Hepatocyte (in vitro differentiated cells): ENCODE results near the gene TCERG1.

Experiments used
- CTCF ChIP-seq: fragments of 200-600 bp; sonication (generic); IDR thresholded peaks from 2 replicates; pipeline ENCODE4 v1.5.1; 2016; ENCODE audit warnings: antibody characterized with exemption, mild to moderate bottlenecking; ENCODE audit not compliant: poor library complexity
- EZH2 ChIP-seq: fragments of 200-600 bp; sonication (generic); IDR thresholded peaks from 2 replicates; pipeline ENCODE4 v1.6.1; 2016; ENCODE audit warnings: antibody characterized with exemption, mild to moderate bottlenecking, borderline replicate concordance

GRCh38 chr5:146541958-146542849, 95.1 kb downstream of the TCERG1 start:
- TF ChIP-seq CTCF (peak; percentile 90), EZH2 (no peak)
